ENCODE data around the gene CACNA2D3. TPM values are rescaled to one million over a fixed set of nuclear protein-coding genes. Genes with fewer than 3 reads are reported as not detected.

Gene CACNA2D3
- total and polyA plus RNA-seq, 2 donors from 2014 or later = 5.7 to 11.2 TPM

DNA sequence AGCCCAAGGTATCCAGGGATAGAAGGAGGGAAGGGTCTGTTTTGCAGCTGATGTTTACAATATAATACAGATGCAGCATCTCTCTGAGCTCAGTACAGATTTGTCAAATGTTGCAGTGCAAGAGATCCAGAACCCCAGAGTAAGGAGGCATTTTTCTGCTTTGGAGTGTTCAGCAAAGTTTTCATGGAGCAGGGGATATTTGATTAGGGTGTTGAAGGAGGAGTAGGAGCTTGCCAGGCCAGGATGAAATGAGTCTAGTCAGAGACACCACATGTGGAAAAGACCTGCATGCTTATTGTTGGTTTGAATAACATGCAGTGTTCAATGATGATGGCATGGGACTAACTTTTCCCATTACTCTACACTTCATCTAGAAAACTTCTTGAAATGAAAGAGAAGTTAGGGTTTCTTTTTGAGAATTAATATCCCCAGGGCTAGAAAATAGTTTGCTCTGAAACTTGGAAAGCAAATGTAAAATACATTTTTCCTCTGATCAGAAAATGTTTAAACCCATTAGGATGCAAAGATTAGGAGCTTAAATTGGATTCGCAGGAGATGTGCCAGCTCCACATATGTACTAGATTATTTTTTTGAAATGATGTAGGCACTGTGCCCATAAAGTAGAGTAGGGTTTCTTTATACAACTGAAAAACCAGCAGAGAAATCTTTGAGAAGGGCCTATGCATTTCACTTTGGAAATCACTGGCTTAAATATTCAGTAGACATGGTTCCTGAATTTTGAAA, 243.8 kb downstream of the CACNA2D3 start:
- FAIRE-seq = no peak
- intact Hi-C loops (cut with DNase I) = no loop called here
- no peaks in the 10 kb centered on the region for H3K36me3 ChIP-seq (ENCODE audit: control insufficient read depth in 2 of 3, insufficient read depth in 3 of 3, low read length in 3 of 3)
- no peak for DNase-seq
- no peaks in the 10 kb centered on the region for H3K4me1 ChIP-seq (ENCODE audit: control insufficient read depth in 2 of 3, insufficient read depth in 2 of 3, low read depth in 1 of 3, low read length in 3 of 3)
- no peak overlapping the region for H3K4me3 ChIP-seq (ENCODE audit: low read length in 3 of 3)
- no peak overlapping the region for H3K27ac ChIP-seq (ENCODE audit: low read depth in 2 of 2, low read length in 2 of 2)
- no peaks in the 10 kb centered on the region for H3K9me3 ChIP-seq (ENCODE audit: control insufficient read depth in 2 of 3, insufficient read depth in 1 of 3, low read length in 3 of 3)
- no peak overlapping the region for H3K9ac ChIP-seq (ENCODE audit: low read length in 3 of 3)
- no peaks in the 10 kb centered on the region for H3K27me3 ChIP-seq (ENCODE audit: control insufficient read depth, insufficient read depth, low read length)
- TF ChIP-seq, protein P1, sequence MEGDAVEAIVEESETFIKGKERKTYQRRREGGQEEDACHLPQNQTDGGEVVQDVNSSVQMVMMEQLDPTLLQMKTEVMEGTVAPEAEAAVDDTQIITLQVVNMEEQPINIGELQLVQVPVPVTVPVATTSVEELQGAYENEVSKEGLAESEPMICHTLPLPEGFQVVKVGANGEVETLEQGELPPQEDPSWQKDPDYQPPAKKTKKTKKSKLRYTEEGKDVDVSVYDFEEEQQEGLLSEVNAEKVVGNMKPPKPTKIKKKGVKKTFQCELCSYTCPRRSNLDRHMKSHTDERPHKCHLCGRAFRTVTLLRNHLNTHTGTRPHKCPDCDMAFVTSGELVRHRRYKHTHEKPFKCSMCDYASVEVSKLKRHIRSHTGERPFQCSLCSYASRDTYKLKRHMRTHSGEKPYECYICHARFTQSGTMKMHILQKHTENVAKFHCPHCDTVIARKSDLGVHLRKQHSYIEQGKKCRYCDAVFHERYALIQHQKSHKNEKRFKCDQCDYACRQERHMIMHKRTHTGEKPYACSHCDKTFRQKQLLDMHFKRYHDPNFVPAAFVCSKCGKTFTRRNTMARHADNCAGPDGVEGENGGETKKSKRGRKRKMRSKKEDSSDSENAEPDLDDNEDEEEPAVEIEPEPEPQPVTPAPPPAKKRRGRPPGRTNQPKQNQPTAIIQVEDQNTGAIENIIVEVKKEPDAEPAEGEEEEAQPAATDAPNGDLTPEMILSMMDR (IDR thresholded peaks at IDR 0.05; ENCODE audit: borderline replicate concordance, extremely low read depth, insufficient read depth) = no peak

DNA sequence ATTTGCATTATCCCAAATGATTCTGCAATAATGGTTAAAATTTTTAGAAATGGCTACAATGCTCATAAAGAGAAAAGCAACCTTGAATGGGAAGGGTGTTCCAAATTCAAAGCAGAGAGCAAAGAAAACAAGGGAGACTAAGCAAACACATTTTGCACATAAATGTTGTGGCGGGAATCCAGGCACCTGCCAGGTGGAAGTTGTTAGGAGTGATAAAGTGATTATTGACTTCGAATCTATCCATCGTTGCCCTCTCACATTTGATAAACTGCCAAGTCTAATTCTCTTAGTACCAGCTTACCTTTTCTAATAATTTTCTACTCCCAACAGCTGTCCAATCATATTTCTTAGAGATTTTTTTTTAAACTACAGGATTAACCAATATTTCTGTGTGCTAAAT, 244.5 kb downstream of the CACNA2D3 start:
- DNase-seq = no peak
- H3K27me3 ChIP-seq (ENCODE audit: control insufficient read depth, insufficient read depth, low read length) = no peaks in the 10 kb centered on the region
- no peak for FAIRE-seq
- no peaks in the 10 kb centered on the region for H3K9me3 ChIP-seq (ENCODE audit: control insufficient read depth in 2 of 3, insufficient read depth in 1 of 3, low read length in 3 of 3)
- H3K36me3 ChIP-seq (ENCODE audit: control insufficient read depth in 2 of 3, insufficient read depth in 3 of 3, low read length in 3 of 3) = no peaks in the 10 kb centered on the region
- no peak overlapping the region for H3K4me3 ChIP-seq (ENCODE audit: low read length in 3 of 3)
- intact Hi-C loops (cut with DNase I) = no loop called here
- TF ChIP-seq, protein P1 (IDR thresholded peaks at IDR 0.05; ENCODE audit: borderline replicate concordance, extremely low read depth, insufficient read depth) = no peak
- H3K4me1 ChIP-seq (ENCODE audit: control insufficient read depth in 2 of 3, insufficient read depth in 2 of 3, low read depth in 1 of 3, low read length in 3 of 3) = no peaks in the 10 kb centered on the region
- no peak overlapping the region for H3K9ac ChIP-seq (ENCODE audit: low read length in 3 of 3)
- no peak overlapping the region for H3K27ac ChIP-seq (ENCODE audit: low read depth in 2 of 2, low read length in 2 of 2)

DNA sequence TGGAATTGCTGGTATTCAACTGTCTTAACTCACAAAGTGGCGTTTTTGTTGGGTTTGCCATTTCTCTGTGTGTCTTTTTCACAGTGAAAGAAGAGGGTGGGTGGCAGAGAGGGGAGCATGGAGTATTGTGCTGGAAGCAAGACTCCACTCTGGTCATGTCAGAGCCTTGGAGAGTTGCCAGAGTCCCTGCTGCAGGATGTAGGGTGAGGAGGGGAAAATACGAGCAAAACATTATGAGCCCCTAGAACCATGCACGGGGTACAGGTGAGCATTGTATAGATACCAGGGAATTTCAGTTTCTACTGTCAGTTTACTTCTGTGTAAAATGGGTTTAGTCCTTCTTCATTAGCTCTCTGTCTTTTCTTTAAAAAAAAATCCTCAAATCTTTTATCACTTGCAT, 249.9 kb downstream of the CACNA2D3 start:
- no peaks in the 10 kb centered on the region for H3K9me3 ChIP-seq (ENCODE audit: control insufficient read depth in 2 of 3, insufficient read depth in 1 of 3, low read length in 3 of 3)
- H3K27ac ChIP-seq (ENCODE audit: low read depth in 2 of 2, low read length in 2 of 2) = no peak overlapping the region
- no peaks in the 10 kb centered on the region for H3K36me3 ChIP-seq (ENCODE audit: control insufficient read depth in 2 of 3, insufficient read depth in 3 of 3, low read length in 3 of 3)
- FAIRE-seq = no peak
- TF ChIP-seq, protein P1 (IDR thresholded peaks at IDR 0.05; ENCODE audit: borderline replicate concordance, extremely low read depth, insufficient read depth) = no peak
- H3K9ac ChIP-seq (ENCODE audit: low read length in 3 of 3) = no peak overlapping the region
- no peaks in the 10 kb centered on the region for H3K4me1 ChIP-seq (ENCODE audit: control insufficient read depth in 2 of 3, insufficient read depth in 2 of 3, low read depth in 1 of 3, low read length in 3 of 3)
- peak in 1 of 5 donors; percentile 11 for DNase-seq
- H3K27me3 ChIP-seq (ENCODE audit: control insufficient read depth, insufficient read depth, low read length) = no peaks in the 10 kb centered on the region
- intact Hi-C loops (cut with DNase I) = no loop called here
- H3K4me3 ChIP-seq (ENCODE audit: low read length in 3 of 3) = no peak overlapping the region

All from kidney (tissue), 14 donors.